H1 (cell line): ENCODE results near the gene MAP2K2. TPM values are rescaled to one million over a fixed set of nuclear protein-coding genes. Genes with fewer than 3 reads are reported as not detected.
A peak's percentile ranks its signal among the peaks of the same experiment; 100 is the strongest.

ENCODE experiments used
- CTCF ChIA-PET: fragments of 300-600 bp; sonication (Branson Sonifier 250); formaldehyde crosslinking; loops from one replicate; lab custom pipeline; 2021; ENCODE audit not compliant: partially characterized antibody; lab: Charles Lee
- POLR2A ChIA-PET: fragments of 300-600 bp; sonication (Branson Sonifier 250); formaldehyde crosslinking; loops from one replicate; lab custom pipeline; 2021; ENCODE audit warnings: inconsistent platforms; ENCODE audit not compliant: partially characterized antibody; lab: Charles Lee
- DNase-seq, 2 experiments: peaks; one replicate each; pipeline versions ENCODE4 v3.0.0 to v3.0.0-alpha.2; 2010 to 2022; ENCODE audit warnings: low spot score in 2 of 2, low read depth in 1 of 2, mixed read lengths in 1 of 2
- FAIRE-seq: peaks from 2 replicates; lab custom pipeline; 2011; peaks lifted over from hg19 to GRCh38; lab: Jason Lieb, UNC
- H2AFZ ChIP-seq: 2 replicates; pipeline ENCODE4 v1.8.1; 2012; ENCODE audit warnings: low read length, inconsistent platforms
- H2AK5ac ChIP-seq: 2 replicates; pipeline ENCODE4 v1.6.1; 2013; ENCODE audit warnings: low read depth, low read length
- H2BK120ac ChIP-seq: replicated peaks from 2 replicates; pipeline ENCODE3; 2013; ENCODE audit warnings: low read depth, low read length, inconsistent platforms
- H2BK12ac ChIP-seq: 2 replicates; pipeline ENCODE4 v1.6.1; 2013; ENCODE audit warnings: low read depth, low read length
- H2BK15ac ChIP-seq: 2 replicates; pipeline ENCODE4 v1.6.1; 2013; ENCODE audit warnings: low read length
- H2BK20ac ChIP-seq: 2 replicates; pipeline ENCODE4 v1.6.1; 2013; ENCODE audit warnings: low read length
- H2BK5ac ChIP-seq: 2 replicates; pipeline ENCODE4 v1.6.1; 2013; ENCODE audit warnings: low read depth, low read length
- H3K14ac ChIP-seq: 2 replicates; pipeline ENCODE4 v1.6.1; 2013; ENCODE audit warnings: inconsistent platforms; ENCODE audit not compliant: insufficient read length
- H3K18ac ChIP-seq: 2 replicates; pipeline ENCODE4 v1.6.1; 2013; ENCODE audit warnings: low read length; ENCODE audit errors: extremely low read depth
- H3K23ac ChIP-seq: 2 replicates; pipeline ENCODE4 v1.6.1; 2013; ENCODE audit warnings: inconsistent platforms; ENCODE audit not compliant: insufficient read length
- H3K23me2 ChIP-seq: 2 replicates; pipeline ENCODE4 v1.6.1; 2013; ENCODE audit warnings: low read depth, low read length
- H3K27ac ChIP-seq: 2 replicates; pipeline ENCODE4 v1.6.1; 2011; ENCODE audit warnings: low read depth, low read length, inconsistent platforms
- H3K27me3 ChIP-seq, 4 experiments: replicated peaks in 1 of 4; 1 replicate in 1 of 4; 2 replicates in 3 of 4; pipeline versions ENCODE4 v1.6.1 to v1.8.1; 2011 to 2013; ENCODE audit warnings: low read length in 3 of 4, mild to moderate bottlenecking in 3 of 4, inconsistent platforms in 2 of 4, mixed read lengths in 2 of 4, moderate library complexity in 1 of 4; ENCODE audit not compliant: control insufficient read depth in 3 of 4, insufficient read depth in 3 of 4; ENCODE audit errors: extremely low read depth in 1 of 4
- H3K36me3 ChIP-seq, 4 experiments: 2 replicates each; pipeline versions ENCODE4 v1.6.1 to v1.8.1; 2011 to 2013; ENCODE audit warnings: mild to moderate bottlenecking in 4 of 4, low read length in 3 of 4, moderate library complexity in 2 of 4, control low read depth in 1 of 4, inconsistent platforms in 1 of 4; ENCODE audit not compliant: insufficient read depth in 4 of 4, control insufficient read depth in 2 of 4
- H3K4ac ChIP-seq: replicated peaks from 2 replicates; pipeline ENCODE3; 2013; ENCODE audit warnings: low read length, low read depth, mixed read lengths, inconsistent platforms; ENCODE audit not compliant: insufficient read length
- H3K4me1 ChIP-seq, 4 experiments: replicated peaks in 1 of 4; 1 replicate in 1 of 4; 2 replicates in 3 of 4; pipeline versions ENCODE4 v1.6.1 to v1.8.1; 2011 to 2013; ENCODE audit warnings: low read length in 3 of 4, inconsistent platforms in 2 of 4, mixed read lengths in 1 of 4; ENCODE audit not compliant: insufficient read depth in 4 of 4, control insufficient read depth in 3 of 4
- H3K4me2 ChIP-seq, 2 experiments: 2 replicates each; pipeline versions ENCODE4 v1.6.1 to v1.8.1; 2011 to 2013; ENCODE audit warnings: low read depth in 2 of 2, low read length in 2 of 2, control low read depth in 1 of 2, inconsistent platforms in 1 of 2, mild to moderate bottlenecking in 1 of 2; ENCODE audit not compliant: insufficient read depth in 1 of 2
- H3K4me3 ChIP-seq, 4 experiments: fragments of 200-600, 300-600 bp in 1 of 4; sonication (generic), shearing (Covaris generic), sonication (Bioruptor Twin) in 1 of 4; 2 replicates each; pipeline versions ENCODE4 v1.5.1 to v1.8.1; 2011 to 2016; ENCODE audit warnings: low read length in 4 of 4, low read depth in 3 of 4, control low read depth in 2 of 4, inconsistent platforms in 2 of 4, mild to moderate bottlenecking in 2 of 4, mixed read lengths in 1 of 4, moderate library complexity in 1 of 4; ENCODE audit not compliant: insufficient read depth in 2 of 4; ENCODE audit errors: extremely low read depth in 1 of 4
- H3K56ac ChIP-seq: replicated peaks from 2 replicates; pipeline ENCODE3; 2013; ENCODE audit warnings: low read depth, mild to moderate bottlenecking, mixed read lengths, low read length, inconsistent platforms; ENCODE audit not compliant: insufficient read length
- H3K79me1 ChIP-seq: 2 replicates; pipeline ENCODE4 v1.6.1; 2013; ENCODE audit warnings: low read depth, low read length, control low read depth
- H3K79me2 ChIP-seq, 2 experiments: 2 replicates each; pipeline versions ENCODE4 v1.6.1 to v1.8.1; 2012 to 2013; ENCODE audit warnings: low read length in 2 of 2, mild to moderate bottlenecking in 2 of 2, inconsistent platforms in 1 of 2; ENCODE audit not compliant: insufficient read depth in 2 of 2, control insufficient read depth in 1 of 2
- H3K9ac ChIP-seq, 4 experiments: replicated peaks in 1 of 4; 1 replicate in 1 of 4; 2 replicates in 3 of 4; pipeline versions ENCODE4 v1.6.1 to v1.8.1; 2011 to 2013; ENCODE audit warnings: low read depth in 3 of 4, low read length in 3 of 4, control low read depth in 2 of 4, mild to moderate bottlenecking in 2 of 4, moderate library complexity in 2 of 4, inconsistent platforms in 1 of 4; ENCODE audit errors: extremely low read depth in 1 of 4
- H3K9me3 ChIP-seq, 2 experiments: 2 replicates each; pipeline versions ENCODE4 v1.6.1 to v1.8.1; 2012 to 2013; ENCODE audit warnings: mild to moderate bottlenecking in 2 of 2, moderate library complexity in 2 of 2, control low read depth in 1 of 2, inconsistent platforms in 1 of 2, low read depth in 1 of 2, low read length in 1 of 2, mixed read lengths in 1 of 2; ENCODE audit not compliant: insufficient read depth in 2 of 2
- H4K20me1 ChIP-seq, 2 experiments: replicated peaks in 1 of 2; 2 replicates each; pipeline versions ENCODE3 to v1.8.1; 2011 to 2013; ENCODE audit warnings: inconsistent platforms in 2 of 2, low read length in 2 of 2, mild to moderate bottlenecking in 1 of 2; ENCODE audit not compliant: insufficient read depth in 2 of 2, control insufficient read depth in 1 of 2
- H4K5ac ChIP-seq: 2 replicates; pipeline ENCODE4 v1.6.1; 2013; ENCODE audit warnings: low read length, low read depth, mixed read lengths, inconsistent platforms; ENCODE audit not compliant: insufficient read length
- H4K8ac ChIP-seq: 2 replicates; pipeline ENCODE4 v1.8.0; 2013; ENCODE audit warnings: mild to moderate bottlenecking, moderate library complexity, low read length, inconsistent platforms; ENCODE audit not compliant: insufficient read depth; ENCODE audit errors: extremely low read depth
- H4K91ac ChIP-seq: replicated peaks from 2 replicates; pipeline ENCODE3; 2013; ENCODE audit warnings: low read length, mixed read lengths, inconsistent platforms; ENCODE audit not compliant: insufficient read length
- EP300 ChIP-seq, 2 experiments: IDR thresholded peaks; 1 replicate in 1 of 2; 2 replicates in 1 of 2; pipeline ENCODE4 v1.6.1; 2011 to 2012; ENCODE audit warnings: low read depth in 2 of 2, low read length in 2 of 2, mild to moderate bottlenecking in 2 of 2, borderline replicate concordance in 1 of 2, inconsistent platforms in 1 of 2, moderate library complexity in 1 of 2
- KDM1A ChIP-seq: fragments of 200-600, 300-600 bp; sonication (generic); IDR thresholded peaks from 2 replicates; pipeline ENCODE4 v1.7.1; 2016; ENCODE audit warnings: mild to moderate bottlenecking, low read length, borderline replicate concordance
- WGBS, 2 experiments: shearing (Covaris generic) in 1 of 2; methylation state at CpG; one replicate each; pipeline versions ENCODE4 v1.1.6 to v1.1.7; 2013 to 2015; ENCODE audit warnings: low lambda C conversion rate in 2 of 2, mixed read lengths in 2 of 2, inconsistent platforms in 1 of 2, low coverage in 1 of 2, missing lambda C conversion rate in 1 of 2; ENCODE audit not compliant: insufficient replicate concordance in 2 of 2, insufficient coverage in 1 of 2, insufficient read length in 1 of 2; ENCODE audit errors: extremely low coverage in 1 of 2, missing lambda C conversion rate in 1 of 2; 5-methylcytosine and 5-hydroxymethylcytosine counted together
- polyA plus RNA-seq, 7 experiments: library from polyadenylated mRNA; depleted of rRNA in 3 of 7; stranded (reverse) in 5 of 7; unstranded in 2 of 7; fragments of >200 nt in 5 of 7; fragments of 200-250 nt in 2 of 7; gene quantifications; 1 replicate in 5 of 7; 2 replicates in 1 of 7; 4 replicates in 1 of 7; pipeline versions ENCODE4 v1.2.1 to v1.2.3, GENCODE V29; 2011 to 2013; ENCODE audit warnings: missing spikeins in 2 of 7, mixed read lengths in 2 of 7
- total RNA-seq: library from RNA; stranded (reverse); fragmentation: NEBNext Ultra II Directional; extraction: Animal tissue kit (Norgen Biotek cat#: 25700); gene quantifications from 2 replicates; pipeline ENCODE4 v1.2.1, GENCODE V29; 2021

Gene MAP2K2
- total and polyA plus RNA-seq, 2 of the 8 experiments (the other 6 are each of a cell fraction or from before 2014, with no cell fraction given), result 111 to 162 TPM

- Histone ChIP-seq H4K5ac (no peak overlapping the region), H2AFZ (no peak overlapping the region), H3K9me3 (no peaks in the 10 kb centered on the region), H2BK5ac (no peak overlapping the region), H3K4me2 (no peak overlapping the region), H3K79me2 (no peaks in the 10 kb centered on the region), H3K18ac (no peak overlapping the region), H3K4ac (no peak overlapping the region), H2AK5ac (no peak overlapping the region), H3K4me3 (no peak overlapping the region), H3K27ac (no peak overlapping the region), H3K23me2 (no peaks in the 10 kb centered on the region), H3K14ac (no peak overlapping the region), H4K91ac (no peak overlapping the region), H3K4me1 (no peaks in the 10 kb centered on the region; a peak in 1 of 7 replicates), H4K20me1 (no peaks in the 10 kb centered on the region), H3K79me1 (no peaks in the 10 kb centered on the region), H2BK120ac (no peak overlapping the region), H2BK15ac (no peak overlapping the region), H3K9ac (no peak overlapping the region), H2BK20ac (no peak overlapping the region), H4K8ac (peak overlapping the region; percentile 31; the same call in 1 of the 2 replicates), H2BK12ac (no peak overlapping the region), H3K56ac (no peak overlapping the region), H3K27me3 (no peaks in the 10 kb centered on the region; a peak in 1 of 7 replicates), H3K23ac (no peak overlapping the region), H3K36me3 (no peaks in the 10 kb centered on the region)
- ChIA-PET POLR2A (interaction anchor here (0.7 kb wide), 1 partner anchor 10 kb away, joined by 4 read pairs; no protein-coding TSS in a partner anchor), CTCF (interaction anchor here (0.6 to 3.3 kb wide), 6 partner anchors 9 to 66 kb away, joined by 3 to 18 read pairs (median 4); no protein-coding TSS in a partner anchor)
- no peak for DNase-seq
- WGBS, 2 experiments, result 93% methylated on average over 6 of the region's 6 CpGs; no CpG with 5 or more reads in 1 of the 2 experiments
- no peak for TF ChIP-seq EP300 (IDR thresholded peaks at IDR 0.05; ENCODE audit: borderline replicate concordance in 1 of 2, low read depth in 2 of 2, low read length in 2 of 2)
- peak; percentile 81; the same call in 1 of the 2 replicates for TF ChIP-seq KDM1A
- FAIRE-seq, result no peak
Observed at GRCh38 chr19:4157164-4157563, 33.2 kb upstream of the MAP2K2 start.
